ENCODE results near the gene ADAMTS10.

DNA sequence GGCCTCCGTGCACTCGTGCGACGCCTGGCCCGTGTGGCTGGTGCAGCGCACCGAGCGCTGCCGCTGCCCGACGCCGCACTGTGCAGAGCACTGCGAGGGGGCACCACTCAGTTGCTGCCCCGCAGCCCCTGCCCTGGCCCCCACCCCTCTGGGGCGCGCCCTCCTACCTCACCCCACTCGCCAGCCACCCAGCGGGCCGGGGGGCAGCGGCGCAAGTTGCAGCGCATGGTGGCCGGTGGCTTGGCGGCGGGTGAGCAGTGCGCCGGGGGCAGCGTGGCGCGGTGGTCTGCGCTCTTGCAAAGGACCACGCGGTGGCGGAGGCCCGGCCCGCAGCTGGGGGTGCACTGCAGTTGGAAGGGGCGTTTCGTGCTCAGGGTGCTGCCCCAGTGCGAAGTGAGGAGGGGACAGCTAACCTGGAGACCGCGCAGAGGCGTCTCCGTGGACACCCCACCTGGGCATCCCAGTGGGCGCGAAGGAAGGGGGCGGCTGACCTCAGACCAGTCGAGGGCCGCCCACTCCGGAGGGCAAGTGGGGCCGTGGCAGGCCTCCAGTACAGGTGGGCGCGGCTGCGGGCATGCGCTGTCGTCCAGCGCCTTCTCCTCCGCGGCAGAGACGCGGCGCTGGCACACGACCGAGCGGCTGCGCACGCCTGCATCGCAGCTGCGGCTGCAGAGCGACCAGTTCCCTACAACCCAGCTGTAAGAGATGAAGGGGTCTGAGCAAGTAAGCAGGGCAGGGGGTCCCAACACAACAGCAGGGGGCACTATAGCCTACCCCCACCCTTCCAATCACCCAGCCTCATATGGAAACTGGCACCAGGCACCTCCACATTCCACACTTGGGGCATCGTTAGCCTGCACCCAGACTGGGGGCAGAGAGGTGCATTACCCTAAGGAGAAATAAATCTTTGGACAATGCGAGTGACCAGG is 25.3 kb downstream of the ADAMTS10 start:
- no peak for TF ChIP-seq BRCA1 (IDR thresholded peaks at IDR 0.05; ENCODE audit: low read depth, low read length)
- TF ChIP-seq HDAC2 (IDR thresholded peaks at IDR 0.05): no peak
- TF ChIP-seq STAT1 (conservative IDR thresholded peaks at IDR 0.05): no peak
- TF ChIP-seq MEF2A (IDR thresholded peaks at IDR 0.05; ENCODE audit: insufficient read depth, low read depth, low read length): no peak
- TF ChIP-seq, protein P1, sequence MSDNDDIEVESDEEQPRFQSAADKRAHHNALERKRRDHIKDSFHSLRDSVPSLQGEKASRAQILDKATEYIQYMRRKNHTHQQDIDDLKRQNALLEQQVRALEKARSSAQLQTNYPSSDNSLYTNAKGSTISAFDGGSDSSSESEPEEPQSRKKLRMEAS (IDR thresholded peaks at IDR 0.05; ENCODE audit: low read depth, low read length): no peak
